GM19193 (cell line): Measurements from ENCODE around the gene ZNFX1.

Source experiments
- POLR2A ChIP-seq: IDR thresholded peaks from 4 replicates; pipeline ENCODE4 v1.6.1; 2011; ENCODE audit not compliant: insufficient read depth, insufficient read length; ENCODE audit errors: extremely low read depth

Gene ZNFX1

DNA sequence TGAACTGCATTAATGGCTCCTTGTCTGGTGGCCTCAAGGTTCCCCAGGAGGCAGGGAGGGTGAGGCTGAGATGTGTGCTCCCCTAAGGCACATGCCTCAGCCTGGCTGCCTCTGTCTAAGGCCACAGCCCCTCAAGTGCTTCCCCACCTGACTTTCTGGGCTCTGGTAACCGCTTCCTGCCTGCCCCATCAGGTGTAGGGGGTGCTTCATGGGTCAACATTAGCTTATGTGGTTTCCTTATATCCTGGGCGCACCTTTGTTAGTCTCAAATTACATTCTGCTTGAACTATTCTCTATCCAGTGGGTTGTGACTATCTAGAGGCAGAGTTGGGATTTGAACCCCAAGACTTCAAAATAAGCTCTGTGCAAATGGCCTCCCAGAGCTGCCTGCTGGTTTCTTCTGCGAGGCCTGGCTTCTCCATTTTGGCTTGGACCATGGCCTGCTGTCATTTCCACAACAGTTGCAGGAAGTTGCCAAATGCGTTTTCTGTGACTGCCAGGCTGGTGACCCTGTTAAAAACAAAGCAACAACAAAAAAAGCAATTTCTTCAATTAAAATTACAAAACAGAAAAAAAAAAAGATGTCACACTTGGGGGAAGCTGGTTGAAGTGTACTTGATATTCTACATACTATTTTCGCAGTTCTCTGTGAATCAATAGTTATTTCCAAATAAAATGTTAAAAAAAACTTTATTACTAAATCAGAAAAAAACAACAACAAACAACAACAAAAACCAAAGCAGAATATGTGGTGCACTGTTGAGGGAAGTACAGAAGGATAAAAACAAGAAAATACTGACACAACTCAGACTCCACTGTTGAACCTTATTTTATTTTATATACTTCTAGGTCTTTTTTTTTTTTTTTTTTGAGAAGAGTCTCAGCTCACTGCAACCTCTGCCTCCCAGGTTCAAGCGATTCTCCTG, 20.0 kb upstream of the ZNFX1 start:
- TF ChIP-seq POLR2A, result no peak

DNA sequence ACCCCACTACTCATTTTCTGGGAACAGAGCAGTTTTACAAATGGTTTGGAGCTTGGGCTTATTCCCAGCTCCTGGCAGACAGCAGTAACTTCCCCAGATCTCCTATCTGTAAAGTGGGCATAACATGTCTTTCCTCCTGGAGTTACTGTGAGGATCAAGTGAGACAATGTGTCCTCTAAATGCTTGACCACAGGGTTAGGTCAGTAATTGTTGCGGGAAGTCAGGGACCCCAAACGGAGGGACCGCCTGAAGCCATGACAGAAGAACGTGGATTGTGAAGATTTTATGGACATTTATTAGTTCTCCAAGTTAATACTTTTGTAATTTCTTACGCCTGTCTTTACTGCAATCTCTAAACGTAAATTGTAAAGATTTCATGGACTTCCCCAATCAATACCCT, 15.3 kb upstream of the ZNFX1 start:
- no peak for TF ChIP-seq POLR2A

DNA sequence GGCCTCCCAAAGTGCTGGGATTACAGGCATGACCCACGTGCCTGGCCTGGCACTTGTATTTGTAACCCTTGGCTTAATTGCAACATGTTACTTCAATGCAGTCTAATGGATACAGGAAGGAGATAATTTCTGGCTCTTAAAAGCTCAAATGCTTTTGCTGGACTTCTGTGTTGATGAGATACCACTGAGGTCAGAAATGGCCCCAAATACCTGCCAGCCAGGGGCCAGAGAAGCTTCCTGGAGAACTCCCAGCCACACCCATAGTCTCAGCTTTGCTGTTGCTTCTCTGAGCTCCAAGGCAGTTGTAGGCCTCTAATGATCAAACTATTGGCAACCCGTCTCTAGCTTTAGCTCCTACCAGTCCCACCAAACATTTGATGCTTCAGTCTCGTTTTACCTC, 14.2 kb upstream of the ZNFX1 start:
- no peak for TF ChIP-seq POLR2A

DNA sequence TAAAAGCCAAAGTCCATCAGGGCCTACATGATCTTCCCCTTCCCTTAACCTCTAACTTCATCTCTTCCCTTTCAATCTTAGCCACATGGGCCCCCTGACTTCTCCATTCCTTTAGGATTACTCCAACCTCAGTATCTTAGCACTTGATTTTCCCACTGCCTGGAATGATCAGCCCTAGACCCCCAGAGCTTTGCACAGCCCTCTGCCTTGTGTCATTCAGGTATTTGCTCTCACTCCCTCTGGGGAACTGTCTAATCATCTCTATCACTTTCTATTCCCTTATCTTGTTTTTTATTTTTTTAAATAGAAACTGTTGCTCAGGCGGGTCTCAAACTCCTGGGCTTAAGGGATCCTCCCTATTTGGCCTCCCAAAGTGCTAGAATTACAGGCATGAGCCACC, 13.3 kb upstream of the ZNFX1 start:
- TF ChIP-seq POLR2A, result no peak

- no peak for TF ChIP-seq POLR2A
Observed at GRCh38 chr20:49290608-49291191, 12.8 kb upstream of the ZNFX1 start.

DNA sequence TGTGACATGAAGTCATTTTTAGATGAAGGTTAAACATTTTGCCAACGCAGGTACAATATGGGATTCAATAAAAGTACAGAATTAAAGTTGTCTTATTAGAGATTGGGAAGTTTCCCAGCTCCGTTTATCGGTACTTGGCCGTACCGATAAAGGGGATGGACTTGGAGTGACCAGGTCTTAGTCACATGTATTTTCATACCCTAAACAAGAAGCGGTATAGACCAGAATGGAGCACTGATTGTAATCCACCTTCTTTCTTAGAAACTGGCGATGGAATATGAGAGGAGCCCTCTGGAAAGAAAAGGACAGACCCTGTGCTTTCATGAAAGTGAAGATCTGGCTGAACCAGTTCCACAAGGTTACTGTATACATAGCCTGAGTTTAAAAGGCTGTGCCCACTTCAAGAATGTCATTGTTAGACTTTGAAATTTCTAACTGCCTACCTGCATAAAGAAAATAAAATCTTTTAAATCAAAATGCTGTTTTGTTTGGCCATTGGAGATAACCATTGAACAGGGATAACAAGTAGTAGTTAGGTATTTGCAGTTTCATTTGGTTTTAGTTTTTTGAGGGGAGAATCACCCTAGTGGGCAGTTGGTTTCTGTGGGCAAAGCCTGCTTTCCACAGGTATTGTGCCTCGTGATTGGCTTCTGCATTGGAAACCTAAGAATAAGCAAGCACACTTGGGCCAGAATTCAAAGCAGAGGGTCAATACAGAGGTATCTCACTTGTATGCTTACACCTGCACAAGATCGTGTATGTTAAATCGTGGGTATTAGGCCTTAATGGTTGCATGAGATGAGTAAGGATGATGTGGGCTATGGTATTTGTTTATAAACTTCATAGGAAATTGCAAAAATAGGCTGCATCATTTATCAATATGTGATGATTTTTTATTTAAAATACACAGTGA, 11.2 kb upstream of the ZNFX1 start:
- peak; percentile 42 for TF ChIP-seq POLR2A

DNA sequence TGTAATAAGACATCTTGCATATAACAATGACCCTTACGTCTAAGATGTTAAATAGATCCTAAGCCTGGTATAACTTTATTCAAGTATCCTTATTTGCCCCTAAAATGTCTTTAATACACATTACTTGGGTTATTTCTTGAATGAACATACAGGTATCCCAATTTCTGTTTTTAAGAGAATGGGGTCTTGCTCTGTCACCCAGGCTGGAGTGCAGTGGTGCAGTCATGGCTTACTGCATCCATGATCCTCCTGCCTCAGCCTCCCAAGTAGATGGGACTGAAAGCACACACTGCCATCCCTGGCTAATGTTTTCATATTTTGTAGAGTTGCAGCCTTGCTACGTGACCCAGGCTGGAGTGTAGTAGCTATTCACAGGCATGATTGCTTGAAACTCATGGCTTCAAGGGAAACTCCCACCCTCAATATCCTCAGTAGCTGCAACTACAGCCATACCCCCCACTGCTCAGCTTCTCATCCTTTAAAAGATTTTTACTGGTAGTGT, 10.4 kb upstream of the ZNFX1 start:
- TF ChIP-seq POLR2A, result no peak

- no peak for TF ChIP-seq POLR2A
Observed at GRCh38 chr20:49287555-49288249, 9.8 kb upstream of the ZNFX1 start.

DNA sequence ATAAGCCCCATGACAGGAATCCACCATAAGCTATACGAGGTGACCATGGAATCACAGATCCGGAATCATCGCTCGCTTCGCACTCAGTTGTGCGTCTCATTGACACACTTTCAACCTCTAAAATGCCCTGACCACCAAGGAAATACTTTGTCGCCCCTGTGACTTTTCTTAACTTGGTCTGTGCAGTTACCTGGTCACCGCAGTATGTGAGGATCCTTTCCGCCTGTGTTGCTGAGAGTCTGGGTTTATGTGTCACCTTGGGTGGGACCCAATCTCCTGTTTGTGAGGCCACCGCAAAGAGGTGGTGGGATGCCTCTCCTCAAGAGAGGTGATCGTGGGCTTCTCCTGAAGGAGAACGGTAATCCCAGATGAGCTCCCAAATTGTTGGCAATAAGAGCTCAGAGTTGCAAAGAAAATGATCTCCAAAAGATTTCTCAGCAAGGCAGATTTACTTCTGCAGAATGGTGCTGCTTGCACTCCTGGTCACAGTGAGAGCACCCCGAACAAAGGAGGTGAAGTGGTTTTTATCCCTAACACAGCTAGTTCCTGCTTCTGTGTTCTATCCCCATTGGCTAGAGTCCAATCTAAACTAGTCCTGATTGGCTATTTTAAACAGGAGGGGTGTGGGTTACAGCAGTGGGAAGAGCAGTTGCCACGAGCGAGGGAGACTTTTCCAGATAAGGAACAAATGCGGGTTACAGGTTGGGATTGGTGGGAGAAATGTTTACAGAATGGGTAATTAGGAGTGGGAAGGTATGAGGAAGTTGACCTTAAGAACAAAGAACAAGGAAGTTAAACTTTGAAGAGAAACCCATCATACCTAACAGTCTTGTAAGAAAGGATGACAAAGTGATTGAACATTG, 9.1 kb upstream of the ZNFX1 start:
- TF ChIP-seq POLR2A, result peak; percentile 31

- peak; percentile 47 for TF ChIP-seq POLR2A
Observed at GRCh38 chr20:49285813-49286494, 8.1 kb upstream of the ZNFX1 start.

- TF ChIP-seq POLR2A, result no peak
Observed at GRCh38 chr20:49285233-49285668, 7.4 kb upstream of the ZNFX1 start.

DNA sequence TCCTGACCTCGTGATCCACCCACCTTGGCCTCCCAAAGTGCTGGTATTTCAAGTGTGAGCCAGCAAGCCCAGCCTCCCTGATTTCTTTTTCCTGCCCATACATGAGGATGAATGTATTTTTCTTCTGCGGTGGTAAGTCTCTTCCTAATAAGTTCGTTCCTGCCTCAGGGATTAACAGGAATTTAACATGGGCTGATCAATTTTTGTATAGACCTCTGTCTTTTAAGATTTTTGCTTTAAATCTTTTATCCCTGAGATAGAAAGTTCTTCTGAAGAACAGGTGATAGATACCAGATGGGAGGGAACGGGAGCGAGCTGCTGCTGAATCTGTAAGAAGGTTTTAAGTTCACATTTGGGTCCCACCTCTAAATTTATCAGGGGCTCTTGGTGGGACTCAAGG, 7.0 kb upstream of the ZNFX1 start:
- no peak for TF ChIP-seq POLR2A
